ENCODE measurements around the gene POLH.
A peak's percentile ranks its signal among the peaks of the same experiment; 100 is the strongest.

POLH gene

GRCh38 chr6:43604174-43604573 is 28.2 kb downstream of the POLH start:
- TF ChIP-seq CTCF (IDR thresholded peaks at IDR 0.05; ENCODE audit: low read depth, low read length, poor library complexity, severe bottlenecking), result no peak
- no peak for TF ChIP-seq EZH2phosphoT487 (IDR thresholded peaks at IDR 0.05; ENCODE audit: borderline replicate concordance, low read length)
- Histone ChIP-seq H4K20me1 (ENCODE audit: control insufficient read depth, insufficient read depth, low read depth, low read length) (no peaks in the 10 kb centered on the region), H3K79me2 (ENCODE audit: control insufficient read depth, low read length) (peaks cover 3% of the 10 kb centered on the region), H3K4me1 (ENCODE audit: control insufficient read depth, low read length) (peaks cover 12% of the 10 kb centered on the region), H3K9me2 (replicated peaks; ENCODE audit: control insufficient read depth, low read length) (no peaks in the 10 kb centered on the region), H3K27ac (ENCODE audit: low read depth, low read length) (no peak overlapping the region), H3K9me3 (ENCODE audit: control insufficient read depth, insufficient read depth, low read length) (no peaks in the 10 kb centered on the region), H3K27me3 (ENCODE audit: control insufficient read depth, low read length) (no peaks in the 10 kb centered on the region), H3K36me3 (ENCODE audit: control insufficient read depth, low read length) (peaks cover 89% of the 10 kb centered on the region), H3F3A (ENCODE audit: control insufficient read depth, insufficient read depth) (peaks cover 26% of the 10 kb centered on the region), H3K4me2 (ENCODE audit: low read length) (no peak overlapping the region), H3K4me3 (ENCODE audit: low read length) (no peak overlapping the region)

DNA sequence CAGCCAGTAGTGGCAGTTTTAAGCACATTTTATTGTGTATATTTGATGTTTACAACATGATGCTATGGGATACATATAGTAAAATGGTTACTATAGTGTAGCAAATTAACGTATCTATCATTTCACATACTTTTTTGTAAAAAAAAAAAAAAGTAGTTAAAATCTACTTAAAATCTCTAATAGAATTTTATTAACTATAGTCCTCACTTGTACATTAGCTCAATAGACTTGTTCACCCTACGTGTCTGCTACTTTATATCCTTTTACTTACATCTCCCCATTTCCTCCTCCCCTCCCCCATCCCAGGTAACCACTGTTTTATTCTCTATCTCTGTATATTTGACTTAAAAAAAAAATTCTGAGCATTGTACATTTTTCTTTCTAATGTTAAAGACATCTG is 30.0 kb downstream of the POLH start:
- Histone ChIP-seq H3K36me3 (ENCODE audit: control insufficient read depth, low read length) (peaks cover 91% of the 10 kb centered on the region), H3K9me2 (replicated peaks; ENCODE audit: control insufficient read depth, low read length) (no peaks in the 10 kb centered on the region), H3K4me2 (ENCODE audit: low read length) (no peak overlapping the region), H3K4me1 (ENCODE audit: control insufficient read depth, low read length) (peaks cover 13% of the 10 kb centered on the region), H3K27me3 (ENCODE audit: control insufficient read depth, low read length) (no peaks in the 10 kb centered on the region), H3K27ac (ENCODE audit: low read depth, low read length) (no peak overlapping the region), H3K79me2 (ENCODE audit: control insufficient read depth, low read length) (peaks cover 3% of the 10 kb centered on the region), H3K4me3 (ENCODE audit: low read length) (no peak overlapping the region), H4K20me1 (ENCODE audit: control insufficient read depth, insufficient read depth, low read depth, low read length) (no peaks in the 10 kb centered on the region), H3K9me3 (ENCODE audit: control insufficient read depth, insufficient read depth, low read length) (no peaks in the 10 kb centered on the region), H3F3A (ENCODE audit: control insufficient read depth, insufficient read depth) (peaks cover 26% of the 10 kb centered on the region)
- TF ChIP-seq CTCF (IDR thresholded peaks at IDR 0.05; ENCODE audit: low read depth, low read length, poor library complexity, severe bottlenecking) (no peak), EZH2phosphoT487 (IDR thresholded peaks at IDR 0.05; ENCODE audit: borderline replicate concordance, low read length) (no peak)

- Histone ChIP-seq H3K9me2 (replicated peaks; ENCODE audit: control insufficient read depth, low read length) (no peaks in the 10 kb centered on the region), H3K4me2 (ENCODE audit: low read length) (peak overlapping the region; percentile 48), H3K9me3 (ENCODE audit: control insufficient read depth, insufficient read depth, low read length) (no peaks in the 10 kb centered on the region), H3K4me1 (ENCODE audit: control insufficient read depth, low read length) (peaks cover 13% of the 10 kb centered on the region), H3F3A (ENCODE audit: control insufficient read depth, insufficient read depth) (peaks cover 25% of the 10 kb centered on the region), H3K4me3 (ENCODE audit: low read length) (peak overlapping the region; percentile 23), H3K79me2 (ENCODE audit: control insufficient read depth, low read length) (peaks cover 3% of the 10 kb centered on the region), H3K27ac (ENCODE audit: low read depth, low read length) (peak overlapping the region; percentile 39), H4K20me1 (ENCODE audit: control insufficient read depth, insufficient read depth, low read depth, low read length) (no peaks in the 10 kb centered on the region), H3K36me3 (ENCODE audit: control insufficient read depth, low read length) (peaks cover 89% of the 10 kb centered on the region), H3K27me3 (ENCODE audit: control insufficient read depth, low read length) (no peaks in the 10 kb centered on the region)
- TF ChIP-seq CTCF (IDR thresholded peaks at IDR 0.05; ENCODE audit: low read depth, low read length, poor library complexity, severe bottlenecking) (peak; percentile 94), EZH2phosphoT487 (IDR thresholded peaks at IDR 0.05; ENCODE audit: borderline replicate concordance, low read length) (no peak)
These were observed 32.4 kb downstream of the POLH start for GRCh38 chr6:43608310-43608763.

Data from DOHH2 (cell line).